Measurements from ENCODE around the gene CPTP.

DNA sequence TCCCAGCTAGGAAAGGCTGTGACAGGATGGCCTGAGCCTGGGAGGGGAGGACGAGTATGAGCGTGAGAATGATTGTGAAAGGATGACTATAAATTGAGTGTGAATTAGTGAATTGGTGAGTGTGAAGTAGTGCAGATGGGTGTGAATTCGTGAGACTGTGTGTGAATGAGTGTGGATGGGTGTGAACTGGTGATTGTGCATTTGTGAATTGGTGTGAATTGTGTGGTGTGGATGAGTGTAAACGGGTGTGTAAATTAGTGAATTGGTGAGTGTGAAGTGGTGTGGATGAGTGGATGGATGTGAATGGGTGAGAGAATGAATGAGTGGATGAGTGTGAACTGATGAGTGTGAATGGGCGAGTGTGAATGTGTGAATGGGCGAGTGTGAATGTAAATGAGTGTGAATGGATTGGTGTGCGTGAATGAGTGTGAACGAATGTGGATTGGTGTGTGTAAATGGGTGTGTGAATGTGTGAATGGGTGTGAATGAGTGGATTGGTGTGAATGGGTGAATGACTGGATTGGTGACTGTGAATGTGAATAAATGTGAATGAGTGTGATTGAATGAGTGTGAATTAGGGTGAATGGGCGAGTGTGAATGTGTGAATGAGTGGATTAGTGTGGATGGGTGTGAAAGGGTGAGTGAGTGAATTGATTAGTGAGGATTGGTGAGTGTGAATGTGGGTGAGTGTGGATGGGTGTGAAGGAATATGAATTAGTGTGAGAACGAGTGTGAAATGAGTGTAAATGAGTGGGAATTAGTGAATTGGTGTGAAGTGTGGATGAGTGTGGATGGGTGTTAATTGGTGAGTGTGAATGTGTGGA, 41.5 kb downstream of the CPTP start:
- TF ChIP-seq POLR2A (IDR thresholded peaks at IDR 0.05; ENCODE audit: low read length) (no peak), GATA1 (IDR thresholded peaks at IDR 0.05; ENCODE audit: low read depth, low read length) (no peak)

All from erythroblast (primary cell).